BE2C (cell line): ENCODE data around the gene ADAMTS2.

Source experiments
- DNase-seq: peaks from one replicate; pipeline ENCODE4 v3.0.0-alpha.2; 2020
- H3K27me3 ChIP-seq: fragments of 250-450 bp; sonication (Bioruptor Pico); 2 replicates; pipeline ENCODE4 v1.5.1; 2020; ENCODE audit warnings: mild to moderate bottlenecking
- H3K36me3 ChIP-seq: fragments of 250-450 bp; sonication (Bioruptor Pico); 2 replicates; pipeline ENCODE4 v1.5.1; 2020; ENCODE audit warnings: mild to moderate bottlenecking
- H3K4me1 ChIP-seq: fragments of 250-450 bp; sonication (Bioruptor Pico); 2 replicates; pipeline ENCODE4 v1.5.1; 2020
- H3K4me3 ChIP-seq: 2 replicates; pipeline ENCODE4 v1.5.1; 2011; ENCODE audit warnings: low read depth, low read length
- H3K9me3 ChIP-seq: fragments of 250-450 bp; sonication (Bioruptor Pico); 2 replicates; pipeline ENCODE4 v1.5.1; 2020
- TF ChIP-seq, protein P1 (sequence below): IDR thresholded peaks from 2 replicates; pipeline ENCODE4 v1.5.1; 2012; ENCODE audit warnings: mild to moderate bottlenecking, low read depth, low read length

Gene ADAMTS2

DNA sequence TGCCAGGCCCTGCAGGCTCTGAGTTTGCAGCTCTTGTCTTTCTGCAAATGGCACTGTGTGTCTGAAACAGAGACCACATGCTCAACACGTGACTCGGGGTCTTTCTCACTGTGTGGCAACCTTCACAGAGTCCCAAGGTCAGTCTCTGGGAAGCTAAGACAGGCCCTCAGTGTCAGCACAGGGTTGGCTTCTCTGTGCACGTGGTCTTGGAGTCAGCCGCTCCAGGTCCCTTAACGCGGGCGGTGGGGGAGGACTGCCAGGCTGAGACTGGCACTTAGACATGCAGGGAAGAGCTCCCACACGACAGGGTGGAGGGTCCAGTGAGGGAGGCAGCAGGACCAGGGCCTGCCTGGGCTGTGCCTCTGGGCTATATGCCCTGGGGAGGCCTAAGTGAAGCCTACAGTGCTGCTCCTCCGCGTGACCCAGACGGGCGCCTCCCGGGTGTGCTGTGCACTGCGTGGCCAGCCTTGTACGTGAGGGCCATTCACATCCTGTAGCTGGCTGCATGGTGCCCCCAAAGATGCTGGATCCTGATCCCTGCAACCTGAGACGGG lies 76.8 kb downstream of the ADAMTS2 start:
- no peaks in the 10 kb centered on the region for H3K27me3 ChIP-seq

DNA sequence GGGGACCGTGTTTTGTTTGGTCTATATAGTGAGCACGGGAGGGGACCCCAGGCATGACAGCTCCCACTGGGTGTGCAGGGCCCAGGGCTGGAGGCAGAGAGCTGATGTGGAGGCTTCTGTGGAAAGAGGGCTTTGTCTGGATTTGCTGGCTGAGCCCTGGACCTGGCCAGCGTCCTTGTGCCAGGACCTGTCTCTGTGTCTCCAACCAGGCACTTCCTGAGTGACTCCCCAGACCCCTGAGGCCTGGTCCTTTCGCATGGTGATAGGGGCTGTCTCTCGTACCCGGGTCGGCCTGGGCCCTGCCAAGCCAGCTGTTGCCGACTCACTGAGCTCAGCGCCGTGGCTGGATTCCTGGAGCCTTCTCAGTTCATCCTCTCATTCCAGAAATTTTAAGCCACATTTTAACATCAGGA lies 77.6 kb downstream of the ADAMTS2 start:
- Histone ChIP-seq H3K36me3 (no peaks in the 10 kb centered on the region), H3K4me3 (no peak overlapping the region), H3K27me3 (no peaks in the 10 kb centered on the region), H3K9me3 (no peaks in the 10 kb centered on the region), H3K4me1 (peaks cover 5% of the 10 kb centered on the region)
- TF ChIP-seq, protein P1, sequence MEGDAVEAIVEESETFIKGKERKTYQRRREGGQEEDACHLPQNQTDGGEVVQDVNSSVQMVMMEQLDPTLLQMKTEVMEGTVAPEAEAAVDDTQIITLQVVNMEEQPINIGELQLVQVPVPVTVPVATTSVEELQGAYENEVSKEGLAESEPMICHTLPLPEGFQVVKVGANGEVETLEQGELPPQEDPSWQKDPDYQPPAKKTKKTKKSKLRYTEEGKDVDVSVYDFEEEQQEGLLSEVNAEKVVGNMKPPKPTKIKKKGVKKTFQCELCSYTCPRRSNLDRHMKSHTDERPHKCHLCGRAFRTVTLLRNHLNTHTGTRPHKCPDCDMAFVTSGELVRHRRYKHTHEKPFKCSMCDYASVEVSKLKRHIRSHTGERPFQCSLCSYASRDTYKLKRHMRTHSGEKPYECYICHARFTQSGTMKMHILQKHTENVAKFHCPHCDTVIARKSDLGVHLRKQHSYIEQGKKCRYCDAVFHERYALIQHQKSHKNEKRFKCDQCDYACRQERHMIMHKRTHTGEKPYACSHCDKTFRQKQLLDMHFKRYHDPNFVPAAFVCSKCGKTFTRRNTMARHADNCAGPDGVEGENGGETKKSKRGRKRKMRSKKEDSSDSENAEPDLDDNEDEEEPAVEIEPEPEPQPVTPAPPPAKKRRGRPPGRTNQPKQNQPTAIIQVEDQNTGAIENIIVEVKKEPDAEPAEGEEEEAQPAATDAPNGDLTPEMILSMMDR: no peak
- peak; percentile 14 for DNase-seq

More for the DNA sequence above, 76.8 kb downstream of the ADAMTS2 start:
- Histone ChIP-seq H3K4me3 (no peak overlapping the region), H3K4me1 (peaks cover 5% of the 10 kb centered on the region), H3K36me3 (no peaks in the 10 kb centered on the region), H3K9me3 (no peaks in the 10 kb centered on the region)
- TF ChIP-seq, protein P1: no peak
- peak; percentile 9 for DNase-seq

DNA sequence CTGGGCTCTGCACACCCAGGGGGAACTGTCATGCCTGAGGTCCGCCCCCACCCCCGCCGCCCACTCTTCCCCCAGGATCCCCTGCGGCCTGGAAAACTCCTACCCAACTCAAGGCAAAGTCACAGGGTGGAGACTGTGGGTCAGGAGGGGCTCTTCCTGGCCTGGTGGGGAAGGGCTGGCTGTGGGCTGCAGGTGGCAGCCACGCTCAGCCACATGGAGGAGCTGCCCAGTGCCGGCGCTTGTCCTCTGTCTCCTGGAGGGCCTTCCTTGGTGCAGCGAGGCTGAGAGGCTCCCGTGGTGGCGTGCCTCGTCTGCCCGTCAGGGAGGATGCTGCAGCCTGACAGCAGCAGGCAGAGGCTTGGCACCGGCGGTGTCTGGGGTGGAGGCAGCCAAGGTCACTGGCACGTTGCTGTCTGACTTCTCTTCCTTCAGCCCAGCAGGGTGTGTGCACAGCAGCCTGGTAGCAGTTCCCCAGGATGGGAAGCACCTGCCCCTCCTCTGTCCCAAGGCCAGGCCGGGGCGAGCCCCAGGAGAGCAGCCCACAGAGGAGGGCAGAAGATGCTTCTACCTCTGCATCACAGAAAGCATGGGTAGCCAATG lies 78.1 kb downstream of the ADAMTS2 start:
- H3K9me3 ChIP-seq: no peaks in the 10 kb centered on the region
- TF ChIP-seq, protein P1: no peak
- no peaks in the 10 kb centered on the region for H3K36me3 ChIP-seq
- H3K27me3 ChIP-seq: no peaks in the 10 kb centered on the region
- H3K4me3 ChIP-seq: no peak overlapping the region
- peaks cover 5% of the 10 kb centered on the region for H3K4me1 ChIP-seq
- DNase-seq: peak; percentile 12

DNA sequence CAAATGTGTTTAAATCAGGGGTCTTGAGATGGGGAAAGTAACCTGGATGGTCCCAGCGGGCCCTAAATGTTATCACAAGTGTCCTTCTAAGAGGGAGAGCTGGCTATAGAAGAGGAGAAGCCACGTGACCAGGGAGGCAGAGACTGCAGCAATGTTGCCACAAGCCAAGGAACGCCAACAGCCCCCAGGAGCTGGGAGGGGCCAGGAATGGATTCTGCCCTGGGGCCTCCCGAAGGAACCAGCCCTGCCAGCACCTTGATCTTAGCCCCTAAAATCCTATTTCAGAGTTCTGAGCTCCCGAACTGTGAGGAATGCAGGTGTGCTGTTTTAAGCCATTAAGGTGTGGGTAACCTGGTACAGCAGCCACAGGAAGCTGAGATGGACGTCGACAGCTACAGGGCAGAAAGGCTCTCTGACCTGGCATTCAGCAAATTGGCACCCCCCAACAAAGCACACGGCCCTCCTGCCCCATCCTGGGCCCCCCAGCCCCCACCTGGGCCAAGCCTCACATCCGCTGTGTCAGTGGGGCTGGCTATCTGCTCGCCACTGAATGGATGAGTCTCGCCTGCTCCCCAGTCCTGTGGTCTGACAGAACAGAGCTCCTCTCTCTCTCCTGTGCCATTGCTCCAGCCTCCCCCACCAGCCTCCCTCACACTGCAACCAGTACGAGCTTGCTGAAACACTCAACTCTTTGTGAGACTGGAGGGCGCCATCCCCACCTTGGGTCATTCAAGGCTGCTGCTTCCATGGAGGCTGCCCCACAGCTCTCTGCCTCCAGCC lies 78.8 kb downstream of the ADAMTS2 start:
- H3K4me3 ChIP-seq: no peak overlapping the region
- no peaks in the 10 kb centered on the region for H3K36me3 ChIP-seq
- no peaks in the 10 kb centered on the region for H3K9me3 ChIP-seq
- DNase-seq: peak; percentile 6
- no peaks in the 10 kb centered on the region for H3K27me3 ChIP-seq
- peaks cover 5% of the 10 kb centered on the region for H3K4me1 ChIP-seq
- TF ChIP-seq, protein P1: no peak

DNA sequence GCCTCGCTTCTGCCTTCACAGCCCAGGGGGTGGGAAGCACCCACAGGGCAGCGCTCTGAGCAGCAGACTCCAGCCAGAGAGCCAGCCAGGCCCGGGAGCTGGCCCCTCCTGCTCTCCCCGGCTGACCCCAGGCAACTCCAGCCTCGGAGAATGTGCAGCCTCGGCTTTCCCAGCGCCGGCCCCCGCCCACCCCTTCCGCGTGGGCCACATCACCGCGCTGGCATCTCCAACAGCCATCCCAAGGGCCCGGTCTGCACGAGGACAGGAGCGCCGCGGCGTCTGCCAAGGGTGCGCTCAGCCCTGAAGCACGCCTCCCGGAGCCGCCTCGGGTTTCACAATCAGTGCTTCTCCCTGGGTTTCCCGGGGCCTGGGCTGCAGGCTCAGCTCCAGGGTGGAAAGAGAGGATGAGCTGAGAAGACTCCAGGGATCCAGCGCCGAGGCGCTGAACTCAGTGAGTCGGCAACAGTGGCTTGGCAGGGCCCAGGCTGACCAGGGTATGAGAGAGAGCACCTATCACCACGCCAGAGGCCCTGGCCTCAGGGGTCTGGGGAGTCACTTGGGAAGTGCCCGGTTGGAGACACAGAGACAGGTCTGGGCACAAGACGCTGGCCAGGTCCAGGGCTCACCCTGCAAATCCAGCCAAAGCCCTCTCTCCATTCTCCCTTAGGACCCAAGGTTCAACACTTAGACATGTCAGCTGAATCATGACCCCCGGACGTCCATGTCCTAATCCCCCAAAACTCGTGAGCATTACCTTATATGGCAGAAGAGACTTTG lies 79.6 kb downstream of the ADAMTS2 start:
- Histone ChIP-seq H3K4me1 (peaks cover 5% of the 10 kb centered on the region), H3K27me3 (no peaks in the 10 kb centered on the region), H3K4me3 (no peak overlapping the region), H3K36me3 (no peaks in the 10 kb centered on the region), H3K9me3 (no peaks in the 10 kb centered on the region)
- TF ChIP-seq, protein P1: no peak
- DNase-seq: peak; percentile 68
